ENCODE measurements around the gene CTR9.

DNA sequence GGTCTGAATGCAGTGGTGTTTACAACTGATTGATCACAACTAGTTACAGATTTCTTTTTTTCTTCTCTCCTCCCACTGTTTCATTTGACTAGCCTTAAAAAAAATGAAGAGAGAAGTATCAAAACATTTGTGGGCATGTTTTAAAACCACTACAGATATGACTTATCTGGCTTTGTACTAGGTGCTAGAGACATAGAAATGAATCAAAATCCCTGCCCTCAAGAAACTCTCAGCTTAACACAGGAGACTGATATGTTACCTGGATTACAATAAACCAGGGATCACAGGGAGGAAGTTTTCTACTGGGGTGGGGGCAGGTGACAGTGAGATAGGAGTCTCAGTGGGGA, 25.2 kb upstream of the CTR9 start:
- TF ChIP-seq, protein P1, sequence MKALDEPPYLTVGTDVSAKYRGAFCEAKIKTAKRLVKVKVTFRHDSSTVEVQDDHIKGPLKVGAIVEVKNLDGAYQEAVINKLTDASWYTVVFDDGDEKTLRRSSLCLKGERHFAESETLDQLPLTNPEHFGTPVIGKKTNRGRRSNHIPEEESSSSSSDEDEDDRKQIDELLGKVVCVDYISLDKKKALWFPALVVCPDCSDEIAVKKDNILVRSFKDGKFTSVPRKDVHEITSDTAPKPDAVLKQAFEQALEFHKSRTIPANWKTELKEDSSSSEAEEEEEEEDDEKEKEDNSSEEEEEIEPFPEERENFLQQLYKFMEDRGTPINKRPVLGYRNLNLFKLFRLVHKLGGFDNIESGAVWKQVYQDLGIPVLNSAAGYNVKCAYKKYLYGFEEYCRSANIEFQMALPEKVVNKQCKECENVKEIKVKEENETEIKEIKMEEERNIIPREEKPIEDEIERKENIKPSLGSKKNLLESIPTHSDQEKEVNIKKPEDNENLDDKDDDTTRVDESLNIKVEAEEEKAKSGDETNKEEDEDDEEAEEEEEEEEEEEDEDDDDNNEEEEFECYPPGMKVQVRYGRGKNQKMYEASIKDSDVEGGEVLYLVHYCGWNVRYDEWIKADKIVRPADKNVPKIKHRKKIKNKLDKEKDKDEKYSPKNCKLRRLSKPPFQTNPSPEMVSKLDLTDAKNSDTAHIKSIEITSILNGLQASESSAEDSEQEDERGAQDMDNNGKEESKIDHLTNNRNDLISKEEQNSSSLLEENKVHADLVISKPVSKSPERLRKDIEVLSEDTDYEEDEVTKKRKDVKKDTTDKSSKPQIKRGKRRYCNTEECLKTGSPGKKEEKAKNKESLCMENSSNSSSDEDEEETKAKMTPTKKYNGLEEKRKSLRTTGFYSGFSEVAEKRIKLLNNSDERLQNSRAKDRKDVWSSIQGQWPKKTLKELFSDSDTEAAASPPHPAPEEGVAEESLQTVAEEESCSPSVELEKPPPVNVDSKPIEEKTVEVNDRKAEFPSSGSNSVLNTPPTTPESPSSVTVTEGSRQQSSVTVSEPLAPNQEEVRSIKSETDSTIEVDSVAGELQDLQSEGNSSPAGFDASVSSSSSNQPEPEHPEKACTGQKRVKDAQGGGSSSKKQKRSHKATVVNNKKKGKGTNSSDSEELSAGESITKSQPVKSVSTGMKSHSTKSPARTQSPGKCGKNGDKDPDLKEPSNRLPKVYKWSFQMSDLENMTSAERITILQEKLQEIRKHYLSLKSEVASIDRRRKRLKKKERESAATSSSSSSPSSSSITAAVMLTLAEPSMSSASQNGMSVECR (CRISPR knock-in tag; IDR thresholded peaks at IDR 0.05; ENCODE audit: borderline replicate concordance), result no peak
- TF ChIP-seq, protein P2, sequence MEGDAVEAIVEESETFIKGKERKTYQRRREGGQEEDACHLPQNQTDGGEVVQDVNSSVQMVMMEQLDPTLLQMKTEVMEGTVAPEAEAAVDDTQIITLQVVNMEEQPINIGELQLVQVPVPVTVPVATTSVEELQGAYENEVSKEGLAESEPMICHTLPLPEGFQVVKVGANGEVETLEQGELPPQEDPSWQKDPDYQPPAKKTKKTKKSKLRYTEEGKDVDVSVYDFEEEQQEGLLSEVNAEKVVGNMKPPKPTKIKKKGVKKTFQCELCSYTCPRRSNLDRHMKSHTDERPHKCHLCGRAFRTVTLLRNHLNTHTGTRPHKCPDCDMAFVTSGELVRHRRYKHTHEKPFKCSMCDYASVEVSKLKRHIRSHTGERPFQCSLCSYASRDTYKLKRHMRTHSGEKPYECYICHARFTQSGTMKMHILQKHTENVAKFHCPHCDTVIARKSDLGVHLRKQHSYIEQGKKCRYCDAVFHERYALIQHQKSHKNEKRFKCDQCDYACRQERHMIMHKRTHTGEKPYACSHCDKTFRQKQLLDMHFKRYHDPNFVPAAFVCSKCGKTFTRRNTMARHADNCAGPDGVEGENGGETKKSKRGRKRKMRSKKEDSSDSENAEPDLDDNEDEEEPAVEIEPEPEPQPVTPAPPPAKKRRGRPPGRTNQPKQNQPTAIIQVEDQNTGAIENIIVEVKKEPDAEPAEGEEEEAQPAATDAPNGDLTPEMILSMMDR (IDR thresholded peaks at IDR 0.05), result no peak
- TF ChIP-seq, protein P3, sequence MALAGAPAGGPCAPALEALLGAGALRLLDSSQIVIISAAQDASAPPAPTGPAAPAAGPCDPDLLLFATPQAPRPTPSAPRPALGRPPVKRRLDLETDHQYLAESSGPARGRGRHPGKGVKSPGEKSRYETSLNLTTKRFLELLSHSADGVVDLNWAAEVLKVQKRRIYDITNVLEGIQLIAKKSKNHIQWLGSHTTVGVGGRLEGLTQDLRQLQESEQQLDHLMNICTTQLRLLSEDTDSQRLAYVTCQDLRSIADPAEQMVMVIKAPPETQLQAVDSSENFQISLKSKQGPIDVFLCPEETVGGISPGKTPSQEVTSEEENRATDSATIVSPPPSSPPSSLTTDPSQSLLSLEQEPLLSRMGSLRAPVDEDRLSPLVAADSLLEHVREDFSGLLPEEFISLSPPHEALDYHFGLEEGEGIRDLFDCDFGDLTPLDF (CRISPR knock-in tag; IDR thresholded peaks at IDR 0.05), result no peak
- TF ChIP-seq ELF4 (CRISPR knock-in tag; IDR thresholded peaks at IDR 0.05; ENCODE audit: low read depth), result no peak
